GM12892 (cell line): Measurements from ENCODE around the gene LLGL2.

ENCODE experiments used
- POLR2A ChIP-seq: IDR thresholded peaks from 2 replicates; pipeline ENCODE4 v1.6.1; 2011; ENCODE audit warnings: low read depth, low read length, control low read depth
- POLR2AphosphoS5 ChIP-seq: IDR thresholded peaks from 2 replicates; pipeline ENCODE4 v1.6.1; 2011; ENCODE audit warnings: low read depth, low read length, control low read depth

- TF ChIP-seq POLR2A (no peak), POLR2AphosphoS5 (no peak)
Observed at GRCh38 chr17:75590849-75591721, 65.6 kb downstream of the LLGL2 start.
